Activated gamma-delta T cell treated with anti-CD3 and anti-CD28 coated beads, Interleukin-2, amount 50 U/mL, for 16 hours (primary cell): Measurements from ENCODE around the gene RPL10.
"Not testable (repeated sequence)": the region's sequence is repeated elsewhere in the genome, so short reads cannot be mapped to it uniquely, and the experiment has no call there.

Experiments
- DNase-seq: peaks from one replicate; pipeline ENCODE4 v3.0.0-alpha.2; 2020; ENCODE audit warnings: low read depth

Gene RPL10

DNA sequence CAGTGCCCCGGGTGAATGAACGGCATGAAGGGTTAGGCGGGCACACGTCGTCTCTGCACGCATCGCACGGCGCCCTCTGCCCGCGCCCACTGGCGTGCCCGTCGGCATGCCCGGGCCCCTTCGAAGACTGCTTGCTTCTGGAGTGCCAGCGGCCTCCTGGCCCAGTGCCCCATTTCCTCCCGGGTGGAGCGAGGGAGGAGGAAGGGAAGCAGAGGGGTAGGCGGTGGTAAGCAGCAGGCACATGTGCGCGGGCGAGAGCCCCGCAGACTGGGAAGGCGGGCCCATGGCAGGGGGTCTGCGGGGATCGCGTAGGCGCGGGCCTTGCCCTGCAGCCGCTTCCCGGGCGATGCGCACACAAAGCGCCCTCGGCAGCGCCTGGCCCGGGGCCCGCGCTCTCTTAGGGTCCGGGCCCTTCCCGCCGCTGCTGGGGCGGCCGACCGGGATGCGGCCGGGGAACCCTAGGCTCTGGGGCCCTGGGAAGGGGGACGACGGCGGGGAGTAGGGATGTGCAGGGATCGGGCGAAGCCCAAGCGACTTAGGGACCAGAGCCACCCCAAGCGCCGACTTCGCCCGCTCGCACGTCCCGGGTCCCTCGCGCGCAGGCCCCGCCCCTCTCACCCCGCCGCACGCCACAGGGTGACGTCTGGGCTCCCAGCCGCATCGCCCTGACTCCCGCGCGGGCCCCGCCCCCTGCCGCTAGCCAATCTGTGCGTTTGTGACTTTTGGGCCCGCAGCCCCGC is 19.9 kb upstream of the RPL10 start:
- DNase-seq = no peak

DNA sequence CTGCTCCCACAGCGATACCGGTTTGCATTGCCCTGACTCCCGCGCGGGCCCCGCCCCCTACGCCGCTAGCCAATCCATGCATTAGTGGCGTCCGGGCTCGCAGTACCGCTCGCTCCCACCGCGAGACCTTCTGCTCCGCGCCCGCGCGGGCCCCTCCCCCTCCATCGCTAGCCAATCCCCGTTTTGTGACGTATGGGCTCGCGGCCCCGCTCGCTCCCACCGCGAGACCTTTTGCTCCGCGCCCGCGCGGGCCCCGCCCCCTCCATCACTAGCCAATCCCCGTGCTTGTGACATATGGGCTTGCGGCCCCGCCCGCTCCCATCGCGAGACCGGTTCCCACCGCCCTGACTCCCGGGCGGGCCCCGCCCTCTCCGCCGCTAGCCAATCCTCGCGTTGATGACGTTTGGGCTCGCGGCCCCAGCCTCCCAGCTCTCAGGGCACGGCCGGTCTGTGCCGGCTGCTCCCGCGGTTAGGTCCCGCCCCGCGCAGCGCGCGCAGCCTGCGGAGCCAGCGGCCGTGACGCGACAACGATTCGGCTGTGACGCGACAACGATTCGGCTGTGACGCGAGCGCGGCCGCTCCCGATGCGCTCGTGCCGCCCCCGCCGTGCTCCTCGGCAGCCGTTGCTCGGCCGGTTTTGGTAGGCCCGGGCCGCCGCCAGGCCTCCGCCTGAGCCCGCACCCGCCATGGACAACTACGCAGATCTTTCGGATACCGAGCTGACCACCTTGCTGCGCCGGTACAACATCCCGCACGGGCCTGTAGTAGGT is 19.2 kb upstream of the RPL10 start, which contains the start of gene EMD:
Gene EMD, plus strand, starts transcription at position 497 of the 770 bp plus-strand sequence. Its CDS starts 190 bp downstream, at position 687.
- DNase-seq = peak; percentile 92

DNA sequence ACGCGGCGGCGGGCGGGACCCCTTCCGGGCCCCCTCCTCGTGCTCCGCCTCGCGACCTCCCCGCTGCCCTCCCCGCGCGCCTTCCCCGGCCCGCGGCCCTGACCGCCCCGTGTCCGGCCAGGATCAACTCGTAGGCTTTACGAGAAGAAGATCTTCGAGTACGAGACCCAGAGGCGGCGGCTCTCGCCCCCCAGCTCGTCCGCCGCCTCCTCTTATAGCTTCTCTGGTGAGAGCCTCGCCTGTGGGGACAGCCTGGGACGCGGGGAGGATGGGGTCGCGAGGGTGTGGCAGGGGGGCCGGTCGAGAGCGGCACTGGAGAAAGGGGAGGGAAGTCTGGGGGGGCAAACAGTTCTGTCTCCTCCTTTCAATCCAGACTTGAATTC is 18.6 kb upstream of the RPL10 start:
- DNase-seq = no peak

DNA sequence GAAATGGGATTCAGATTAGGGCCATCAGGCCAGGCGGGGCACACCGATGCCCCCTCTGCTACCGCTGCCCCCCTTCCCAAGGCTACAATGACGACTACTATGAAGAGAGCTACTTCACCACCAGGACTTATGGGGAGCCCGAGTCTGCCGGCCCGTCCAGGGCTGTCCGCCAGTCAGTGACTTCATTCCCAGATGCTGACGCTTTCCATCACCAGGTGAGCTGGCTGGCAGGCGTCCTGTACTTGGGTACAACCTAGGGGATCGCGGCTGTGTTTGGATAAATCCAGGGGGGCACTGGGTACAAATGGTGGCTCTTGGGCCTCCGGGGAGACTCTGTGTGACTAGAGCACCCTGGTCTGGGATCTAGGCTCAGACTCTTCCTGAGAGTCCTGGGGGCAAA is 18.0 kb upstream of the RPL10 start:
- no peak for DNase-seq

DNA sequence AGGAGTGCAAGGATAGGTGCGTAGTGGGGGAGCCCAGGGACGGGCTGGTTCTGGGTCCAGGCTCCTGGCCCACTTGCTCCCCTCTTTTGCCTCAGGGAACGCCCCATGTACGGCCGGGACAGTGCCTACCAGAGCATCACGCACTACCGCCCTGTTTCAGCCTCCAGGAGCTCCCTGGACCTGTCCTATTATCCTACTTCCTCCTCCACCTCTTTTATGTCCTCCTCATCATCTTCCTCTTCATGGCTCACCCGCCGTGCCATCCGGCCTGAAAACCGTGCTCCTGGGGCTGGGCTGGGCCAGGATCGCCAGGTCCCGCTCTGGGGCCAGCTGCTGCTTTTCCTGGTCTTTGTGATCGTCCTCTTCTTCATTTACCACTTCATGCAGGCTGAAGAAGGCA is 17.4 kb upstream of the RPL10 start:
- no peak for DNase-seq

DNA sequence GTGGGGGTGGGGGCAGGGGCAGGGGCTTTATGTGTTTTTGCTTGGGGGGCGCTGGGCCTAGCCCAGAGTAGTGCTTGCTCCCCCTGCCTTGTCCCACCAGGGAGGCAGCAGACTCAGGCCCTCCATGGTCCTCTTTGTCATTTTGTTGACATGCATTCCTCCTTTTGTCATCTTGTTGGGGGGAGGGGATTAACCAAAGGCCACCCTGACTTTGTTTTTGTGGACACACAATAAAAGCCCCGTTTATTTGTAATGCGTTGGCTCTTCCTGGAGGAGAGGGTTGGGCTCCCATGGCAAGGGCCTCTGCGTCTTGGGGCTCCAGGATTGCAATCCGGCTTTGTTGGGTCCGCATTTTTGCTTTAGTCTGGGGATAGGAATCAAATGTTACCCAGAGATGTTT is 16.9 kb upstream of the RPL10 start:
- DNase-seq = no peak

DNA sequence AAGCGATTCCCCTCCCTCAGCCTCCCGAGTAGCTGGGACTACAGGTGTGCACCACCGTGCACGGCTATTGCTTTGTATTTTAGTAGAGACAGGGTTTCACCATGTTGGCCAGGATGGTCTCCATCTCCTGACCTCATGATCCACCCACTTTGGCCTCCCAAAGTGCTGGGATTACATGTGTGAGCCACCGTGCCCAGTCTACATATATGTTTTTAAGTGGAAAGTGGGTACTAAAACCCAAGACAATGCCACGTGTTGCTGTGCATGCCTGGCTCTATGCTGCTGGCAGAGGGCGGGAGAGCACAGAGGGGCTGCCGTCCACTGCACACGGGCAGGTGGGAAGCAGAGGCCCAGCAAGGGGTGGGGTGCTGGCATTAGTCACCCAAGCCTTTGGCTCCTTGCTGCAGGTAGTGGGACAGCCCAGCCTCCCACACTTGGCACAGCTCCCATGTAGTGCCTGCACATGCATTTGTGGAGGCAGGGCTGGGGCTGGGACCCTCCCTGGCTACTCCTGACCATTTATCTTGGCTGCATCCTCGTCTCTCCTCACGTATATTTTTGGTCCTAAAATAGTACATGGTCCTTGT is 15.6 kb upstream of the RPL10 start:
- DNase-seq = no peak

DNA sequence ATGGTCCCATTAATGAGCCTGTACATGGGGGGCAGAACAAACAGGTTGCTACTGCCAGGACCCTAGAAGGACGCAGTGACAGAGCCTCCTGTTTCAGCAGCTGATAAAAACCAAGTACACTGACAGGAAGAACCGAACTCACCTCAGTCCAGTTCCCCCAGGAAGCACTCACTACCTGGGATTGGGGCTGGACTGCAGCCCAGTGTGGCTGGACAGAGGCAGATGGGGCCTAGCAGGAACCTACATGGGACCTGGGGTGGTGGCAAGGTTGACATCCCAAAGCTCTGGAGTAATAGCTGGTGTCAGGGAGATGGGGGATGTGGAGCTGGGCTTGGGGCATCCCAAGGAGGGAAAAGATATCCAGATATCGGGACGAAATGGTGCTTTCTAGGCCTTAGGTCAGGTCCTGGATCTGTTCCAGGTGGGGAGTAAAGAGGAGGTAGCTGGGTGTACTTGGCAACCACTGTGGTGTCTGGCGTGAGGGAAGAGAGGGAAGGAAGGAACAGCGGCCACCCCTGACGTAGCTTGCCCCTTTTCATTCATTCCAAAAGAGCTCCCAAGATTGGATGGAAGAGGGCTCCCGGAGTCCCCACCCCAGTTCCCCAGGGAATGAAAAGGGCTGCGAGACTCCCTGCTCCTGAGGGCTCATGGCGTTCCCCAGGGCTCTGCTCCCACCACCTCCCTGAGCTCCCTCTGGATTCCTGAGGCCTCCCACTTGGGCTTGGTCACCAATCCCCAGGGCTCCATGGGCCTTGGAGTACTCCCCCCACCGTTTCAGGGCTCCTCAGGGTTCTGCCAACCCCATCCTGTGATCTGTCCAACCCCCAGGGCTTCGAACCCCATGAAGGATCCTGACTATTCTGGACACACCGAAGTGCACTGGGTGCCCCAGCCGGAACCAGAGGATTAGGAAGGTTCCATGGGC is 14.6 kb upstream of the RPL10 start:
- DNase-seq = no peak

DNA sequence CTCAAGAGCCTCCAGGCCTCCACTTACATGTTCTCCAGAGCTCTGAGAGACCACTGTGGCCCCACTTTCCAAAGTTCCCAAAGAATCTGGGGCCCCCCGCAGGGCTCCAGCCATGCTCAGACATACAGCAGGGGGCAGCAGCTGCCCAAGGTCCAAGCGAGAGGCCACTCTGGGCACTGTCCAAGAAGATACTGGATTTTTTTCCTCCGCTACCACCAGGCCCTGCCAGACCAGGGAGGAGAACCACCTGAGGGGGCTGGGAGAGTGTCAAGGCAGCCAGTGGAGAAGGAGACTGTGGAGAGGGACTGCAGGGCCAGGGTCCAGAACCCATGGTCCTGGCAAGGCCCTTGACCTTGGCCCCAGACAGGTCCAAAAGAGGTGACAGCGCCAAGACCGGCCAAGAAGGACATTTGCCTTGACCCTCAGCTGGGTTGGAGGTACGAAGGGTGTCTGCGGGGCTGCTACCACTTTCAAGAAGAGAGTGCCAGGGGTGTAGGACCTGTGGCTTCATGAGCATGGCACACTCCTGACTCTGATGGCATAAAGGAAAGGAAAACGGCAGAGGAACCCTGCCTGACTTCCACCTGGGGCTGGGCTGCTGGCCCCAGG is 13.8 kb upstream of the RPL10 start:
- DNase-seq = no peak

DNA sequence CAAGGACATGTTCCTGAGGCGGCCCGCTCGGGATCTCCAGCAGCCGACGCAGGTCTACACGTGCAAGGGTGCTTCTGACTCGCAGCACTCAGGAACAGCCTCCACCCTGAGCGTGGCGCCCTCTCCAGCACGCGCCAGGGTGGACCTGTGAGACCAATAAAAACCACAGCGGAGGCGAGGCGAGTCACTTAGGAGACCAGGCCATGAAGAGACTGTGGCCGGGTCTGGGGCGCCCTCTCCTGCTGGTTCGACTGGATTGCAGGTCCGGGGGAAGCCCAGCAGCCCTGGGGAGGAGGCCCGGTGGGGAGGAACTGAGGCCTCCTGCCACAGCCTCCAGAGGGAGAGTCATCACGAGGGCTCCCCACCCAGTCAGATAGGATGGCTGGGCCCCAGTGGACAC is 10.1 kb upstream of the RPL10 start:
- DNase-seq = not testable (repeated sequence)

DNA sequence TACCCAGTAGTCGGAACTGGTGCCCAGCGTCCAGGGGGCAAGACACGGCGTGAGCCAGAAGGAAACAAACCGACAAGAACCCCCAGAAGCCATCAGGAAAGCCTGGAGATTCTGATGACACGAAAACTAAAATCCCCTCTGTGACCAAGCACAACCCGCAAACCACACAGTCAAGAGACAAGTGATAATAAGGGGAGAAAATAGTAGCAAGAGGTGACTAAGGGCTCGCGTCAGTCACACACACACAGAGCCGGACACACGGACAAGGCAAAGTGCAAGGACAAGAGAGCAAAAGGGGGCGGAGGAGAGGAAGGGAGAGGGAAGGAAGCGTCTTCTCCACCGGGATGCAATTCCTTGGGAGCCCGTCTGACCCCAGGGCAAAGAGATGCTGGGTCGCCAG is 9.5 kb upstream of the RPL10 start:
- DNase-seq = not testable (repeated sequence)

DNA sequence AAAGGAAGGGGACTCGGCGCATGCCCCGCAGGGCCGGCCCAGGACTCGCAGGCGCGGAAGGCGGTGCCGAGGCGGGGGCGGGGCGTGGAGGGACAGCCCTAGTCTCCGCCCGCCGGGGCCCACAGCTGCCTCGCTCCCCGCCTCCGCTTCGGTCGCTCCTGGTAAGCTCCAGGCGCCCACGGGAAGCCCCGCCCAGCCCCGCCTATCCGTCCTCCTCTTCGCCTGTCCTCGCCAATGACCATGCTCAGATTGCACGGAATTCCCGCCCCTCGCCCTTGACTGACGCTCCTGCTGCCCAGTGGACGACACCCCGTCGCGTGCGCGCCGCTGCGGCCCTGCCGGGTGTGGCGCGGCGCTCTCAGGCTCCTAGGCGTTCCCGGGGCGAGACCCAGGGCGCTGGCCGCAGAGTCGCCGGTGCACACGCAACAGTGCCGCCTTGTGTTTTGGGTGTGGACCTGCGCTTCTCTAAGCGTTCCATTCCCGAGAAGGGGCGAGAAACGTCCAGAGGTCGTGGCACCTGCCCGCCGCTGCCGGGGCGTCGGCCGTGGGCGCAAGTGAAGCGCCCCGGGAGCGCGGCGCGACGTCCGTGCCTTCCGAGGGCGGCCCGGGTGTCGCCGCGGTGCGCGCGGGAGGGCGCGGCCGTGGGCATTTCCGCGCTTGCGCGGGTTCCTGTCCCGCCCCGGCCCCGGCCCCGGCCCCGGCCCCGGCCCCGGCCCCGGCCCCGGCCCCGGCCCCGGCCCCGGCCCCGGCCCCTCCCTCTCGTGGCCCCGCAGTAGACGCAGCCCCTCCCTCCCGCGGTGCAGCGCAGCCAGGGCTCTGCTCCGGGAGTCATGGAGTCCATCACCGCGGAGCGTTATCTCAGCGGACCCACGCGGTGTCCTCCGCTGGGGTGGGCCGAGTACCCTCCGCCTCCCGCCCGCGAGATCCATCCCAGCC is 8.1 kb upstream of the RPL10 start:
- not testable (repeated sequence) for DNase-seq

DNA sequence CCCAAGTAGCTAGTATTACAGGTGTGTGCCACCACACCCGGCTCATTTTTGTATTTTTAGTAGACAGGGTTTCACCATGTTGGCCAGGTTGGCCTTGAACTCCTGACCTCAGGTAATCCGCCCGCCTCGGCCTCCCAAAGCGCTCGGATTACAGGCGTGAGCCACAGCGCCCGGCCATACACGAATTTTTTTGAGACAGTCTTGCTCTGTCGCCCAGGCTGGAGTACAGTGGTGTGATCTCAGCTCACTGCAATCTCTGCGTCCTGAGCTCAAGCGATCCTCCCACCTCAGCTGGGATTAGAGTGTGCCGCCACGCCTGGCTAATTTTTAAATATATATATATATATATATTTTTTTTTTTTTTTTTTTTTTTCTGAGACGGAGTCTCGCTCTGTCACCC is 1.8 kb upstream of the RPL10 start:
- not testable (repeated sequence) for DNase-seq

DNA sequence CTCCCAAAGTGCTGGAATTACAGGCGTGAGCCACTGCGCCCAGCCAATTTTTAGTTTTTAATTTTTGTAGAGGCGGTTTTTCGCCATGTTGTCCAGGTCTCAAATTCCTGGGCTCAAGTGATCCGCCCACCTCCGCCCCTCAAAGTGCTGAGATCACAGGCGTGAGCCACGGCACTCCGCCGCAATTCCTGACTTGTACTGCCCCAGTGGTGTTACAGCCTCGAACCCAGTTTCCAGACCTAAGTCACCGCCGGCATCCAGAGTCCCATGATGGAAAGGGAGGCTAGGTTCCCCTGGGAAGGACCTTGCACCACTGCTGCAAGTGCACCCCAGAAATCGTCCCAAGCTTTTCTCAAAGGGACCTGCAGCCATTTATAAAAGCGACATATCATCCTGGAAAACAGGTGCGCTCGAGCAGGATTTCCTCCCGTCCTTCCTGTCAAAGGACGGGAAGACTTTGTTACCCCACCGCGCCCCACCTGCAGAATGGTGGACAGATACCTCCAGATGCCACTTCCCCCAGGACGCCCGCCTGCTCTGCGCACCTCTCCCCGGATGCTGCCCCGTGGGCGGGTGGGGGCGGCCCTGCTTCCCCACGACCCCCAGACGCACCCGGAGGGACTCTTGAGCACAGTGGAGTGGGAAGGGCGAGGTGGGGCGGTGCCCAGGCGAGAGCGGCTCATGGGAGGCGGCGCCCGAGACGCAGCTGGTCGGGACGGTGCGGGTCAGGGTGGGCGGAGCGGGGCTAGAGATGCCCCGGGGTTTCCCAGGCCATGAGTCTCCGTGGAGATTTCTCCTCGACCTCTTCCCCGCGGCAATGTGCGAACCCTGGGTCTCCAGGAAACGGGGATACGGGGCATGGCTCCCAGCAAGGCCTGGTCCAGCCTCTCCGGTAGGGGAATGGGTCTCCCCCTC is 947 bp upstream of the RPL10 start:
- no peak for DNase-seq

DNA sequence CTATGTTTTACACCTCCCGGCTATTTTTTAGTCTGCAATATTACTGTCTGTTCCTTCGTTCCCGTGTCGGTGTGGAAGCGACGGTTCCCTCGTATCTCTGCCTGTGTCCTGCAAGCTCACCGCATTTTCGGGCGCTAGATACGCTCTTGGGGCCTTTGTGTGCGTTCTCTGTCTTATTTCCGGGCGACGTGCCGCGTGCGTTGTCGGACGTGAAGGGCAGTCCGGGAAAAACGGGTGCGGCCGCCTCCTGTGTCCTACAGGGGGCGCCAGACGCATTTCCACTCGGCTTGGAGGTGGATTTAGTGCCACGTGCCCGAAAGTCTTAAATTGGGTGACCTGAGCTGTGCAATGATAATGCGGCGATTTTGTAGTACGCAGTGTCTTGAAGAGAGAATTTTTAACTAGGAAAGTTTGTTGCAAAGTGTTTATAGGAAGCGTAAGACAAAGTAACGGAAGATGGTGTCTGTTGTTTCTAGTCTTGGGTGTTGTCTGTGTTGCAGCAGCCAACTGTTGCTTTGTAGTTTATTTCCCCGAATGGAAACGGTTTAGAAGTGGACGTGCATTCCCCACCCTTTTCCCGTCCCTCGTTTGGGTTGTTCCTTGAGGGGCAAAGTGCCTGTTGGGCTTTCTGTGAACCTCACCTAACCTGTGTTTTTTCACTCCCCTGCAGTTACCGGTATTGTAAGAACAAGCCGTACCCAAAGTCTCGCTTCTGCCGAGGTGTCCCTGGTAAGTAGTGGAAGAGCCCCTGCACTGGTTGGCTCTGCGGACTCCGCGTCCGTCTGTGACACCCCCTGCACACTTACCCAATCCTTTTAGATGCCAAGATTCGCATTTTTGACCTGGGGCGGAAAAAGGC is 720 bp downstream of the RPL10 start:
- peak; percentile 73 for DNase-seq

DNA sequence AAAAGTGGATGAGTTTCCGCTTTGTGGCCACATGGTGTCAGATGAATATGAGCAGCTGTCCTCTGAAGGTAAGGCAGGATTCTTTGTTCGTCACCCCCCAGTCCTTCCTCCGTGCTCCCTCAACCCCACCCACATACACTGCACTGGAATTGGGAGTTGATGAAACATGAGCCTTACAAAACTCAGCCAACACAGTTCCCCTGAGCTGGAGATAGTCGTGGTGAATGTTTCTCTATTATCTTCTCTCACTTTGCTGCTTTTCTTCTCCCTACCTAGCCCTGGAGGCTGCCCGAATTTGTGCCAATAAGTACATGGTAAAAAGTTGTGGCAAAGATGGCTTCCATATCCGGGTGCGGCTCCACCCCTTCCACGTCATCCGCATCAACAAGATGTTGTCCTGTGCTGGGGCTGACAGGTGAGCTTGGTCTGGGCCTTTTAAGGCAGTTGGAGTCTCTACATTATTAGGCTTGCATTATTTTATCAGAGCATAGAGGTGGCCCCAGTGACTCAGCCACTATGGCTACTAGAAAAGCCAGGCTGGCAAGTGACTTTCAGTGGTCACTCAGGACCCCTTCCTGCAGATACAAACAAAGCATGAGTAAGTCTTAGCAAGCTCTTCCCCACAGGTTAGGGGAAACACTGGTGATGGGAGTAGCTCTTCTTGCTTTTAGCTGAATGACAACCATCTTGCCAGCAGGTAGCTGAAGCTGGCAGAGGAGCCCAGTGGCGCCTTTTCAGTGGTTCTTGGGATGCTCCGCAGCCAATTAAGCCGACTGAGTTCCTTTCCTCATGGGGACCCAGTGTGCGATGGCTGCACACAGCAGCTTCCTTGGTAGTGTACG is 1.6 kb downstream of the RPL10 start:
- no peak for DNase-seq

DNA sequence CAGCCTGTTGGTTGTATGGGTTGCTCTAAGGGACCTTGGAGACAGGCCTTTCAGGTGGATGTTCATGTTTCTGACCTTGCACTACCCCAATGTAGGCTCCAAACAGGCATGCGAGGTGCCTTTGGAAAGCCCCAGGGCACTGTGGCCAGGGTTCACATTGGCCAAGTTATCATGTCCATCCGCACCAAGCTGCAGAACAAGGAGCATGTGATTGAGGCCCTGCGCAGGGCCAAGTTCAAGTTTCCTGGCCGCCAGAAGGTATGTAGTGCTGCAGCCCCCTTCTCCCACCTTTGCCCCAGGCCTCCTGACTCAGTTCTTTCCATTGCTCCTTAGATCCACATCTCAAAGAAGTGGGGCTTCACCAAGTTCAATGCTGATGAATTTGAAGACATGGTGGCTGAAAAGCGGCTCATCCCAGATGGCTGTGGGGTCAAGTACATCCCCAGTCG is 2.2 kb downstream of the RPL10 start:
- DNase-seq = not testable (repeated sequence)
